Heart right ventricle (tissue), 16 donors: ENCODE results near the gene SH2D3C. TPM values are rescaled to one million over a fixed set of nuclear protein-coding genes. Genes with fewer than 3 reads are reported as not detected.
A peak's percentile ranks its signal among the peaks of the same experiment; 100 is the strongest.

Source experiments
- ATAC-seq, 8 donors: fragments of 200-7000 bp; cut with Tn5 transposase; one replicate each; pipeline ENCODE4 v1.9.1; 2020; ENCODE audit warnings: mild to moderate bottlenecking in 8 of 8, moderate library complexity in 8 of 8, moderate number of reproducible peaks in 1 of 8
- DNase-seq, 2 donors: peaks; one replicate each; pipeline ENCODE4 v3.0.0-alpha.2; 2020
- H3K27ac ChIP-seq, 10 donors: fragments of 200-600 bp; sonication (generic) in 2 of 10; one replicate each; pipeline versions ENCODE4 v1.5.0 to v1.8.0; 2020 to 2022; ENCODE audit warnings: mild to moderate bottlenecking in 3 of 10
- H3K27me3 ChIP-seq, 7 donors: fragments of 200-600 bp; one replicate each; pipeline ENCODE4 v1.8.0; 2021 to 2022; ENCODE audit warnings: mild to moderate bottlenecking in 2 of 7
- H3K36me3 ChIP-seq, 9 donors: fragments of 200-600 bp; sonication (generic) in 1 of 9; one replicate each; pipeline versions ENCODE4 v1.5.0 to v1.8.0; 2020 to 2022; ENCODE audit warnings: mild to moderate bottlenecking in 2 of 9
- H3K4me1 ChIP-seq, 9 donors: fragments of 200-600 bp; sonication (generic) in 1 of 9; one replicate each; pipeline versions ENCODE4 v1.5.0 to v1.8.0; 2020 to 2022; ENCODE audit warnings: mild to moderate bottlenecking in 4 of 9
- H3K4me3 ChIP-seq, 10 donors: fragments of 200-600 bp; sonication (generic) in 2 of 10; one replicate each; pipeline versions ENCODE4 v1.5.0 to v1.8.0; 2020 to 2022; ENCODE audit warnings: mild to moderate bottlenecking in 7 of 10, moderate library complexity in 2 of 10
- H3K9me3 ChIP-seq, 11 donors: fragments of 200-600 bp in 10 of 11; sonication (generic) in 2 of 11; one replicate each; pipeline versions ENCODE4 v1.5.0 to v1.8.0; 2013 to 2022; ENCODE audit warnings: mild to moderate bottlenecking in 2 of 11, control low read depth in 1 of 11, moderate library complexity in 1 of 11
- WGBS, 2 donors: extraction: QIAGEN DNeasy Blood & Tissue Kit; methylation state at CpG; one replicate each; pipeline ENCODE4 v1.1.7; 2013; ENCODE audit warnings: inconsistent platforms in 1 of 2; 5-methylcytosine and 5-hydroxymethylcytosine counted together
- intact Hi-C, 10 donors: fragments of 100-400 bp; cut with DNase I; formaldehyde crosslinking; loops; one replicate each; pipeline versions ENCODE4 v1.11.1 to v1.14.2; 2022
- polyA plus RNA-seq, 2 donors: library from polyadenylated mRNA; stranded (reverse); fragments of 200-250 nt; gene quantifications; one replicate each; pipeline ENCODE4 v1.2.3, GENCODE V29; 2013
- total RNA-seq, 10 donors: library from RNA; stranded (reverse); fragmentation: NEBNext Ultra II Directional in 3 of 10; extraction: Animal tissue kit (Norgen Biotek cat#: 25700) in 3 of 10; gene quantifications; one replicate each; pipeline versions ENCODE4 v1.2.1 to v1.2.4, GENCODE V29; 2021 to 2023
- TF ChIP-seq, protein P1 (sequence below), 9 donors: fragments of 200-600 bp; sonication (generic) in 2 of 9; IDR thresholded peaks; one replicate each; pipeline versions ENCODE4 v1.5.0 to v1.8.0; 2021 to 2022; ENCODE audit warnings: antibody characterized with exemption in 9 of 9, mild to moderate bottlenecking in 5 of 9, moderate library complexity in 1 of 9
- donor health status: Arrhythmogenic right ventricular cardiomyopathy.
- donor health status: ischemic (EF 13 %, LVEDD 7.1; RV severe dilation, severe dysfunction).
- donor health status: healthy with polysubstance abuse.
- donor health status: DM: no; HTN: yes; CAD: no.
- donor health status: DM: no; HTN: no; CAD: no.
- donor health status: ischemic (EF 25% LVEDD 6.9; RV normal size, moderate dysfunction).
- donor health status: ischemic (EF 25% LVEDD 5.7; RV mildly dilated, moderate dysfunction).
- donor health status: healthy.
- donor health status: DM: yes; HTN: yes; CAD: no.
- donor health status: Ischemic cardiomyopathy.
- donor health status: ischemic (EF 35%, LVEDD 5.7; RV mildly dilated, moderate dysfunction).
- donor health status: nonischemic (EF 11% LVEDD 7.7; RV severe dilation, severe dysfunction).
- donor health status: DM: yes; HTN: yes; CAD: no.
- donor health status: PGD.
- donor health status: ischemic (EF 29% LVEDD 5.4; RV normal size, mild dysfunction).
- donor health status: nonischemic (EF 23%, LVEDD 6.1; RV moderate dilation, normal function).

SH2D3C gene
- total and polyA plus RNA-seq, 12 donors: 10.9 to 36.7 (median 18.8) TPM

DNA sequence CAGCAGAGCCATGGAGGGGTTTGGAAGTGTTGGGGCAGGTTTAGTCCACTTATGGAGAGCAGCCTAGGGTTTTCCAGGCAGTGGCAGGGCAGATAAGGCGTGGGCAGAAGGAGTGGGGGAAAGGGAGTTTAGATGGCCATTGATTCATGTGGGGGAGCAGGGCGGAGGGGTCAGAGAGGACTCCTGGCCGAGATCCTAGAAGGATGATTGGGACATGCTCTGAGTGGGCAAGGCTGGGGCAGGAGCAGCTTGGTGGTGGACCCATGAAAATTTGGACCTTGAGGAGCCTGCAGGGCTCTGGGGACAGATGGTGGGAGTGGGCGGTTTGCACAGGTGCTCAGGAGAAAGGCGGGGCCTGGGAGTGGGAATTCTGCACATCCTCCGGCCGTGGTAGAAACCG is 25.3 kb downstream of the SH2D3C start:
- WGBS, 2 donors: 72 to 82% methylated on average over 8 of the region's 8 CpGs
- TF ChIP-seq, protein P1, sequence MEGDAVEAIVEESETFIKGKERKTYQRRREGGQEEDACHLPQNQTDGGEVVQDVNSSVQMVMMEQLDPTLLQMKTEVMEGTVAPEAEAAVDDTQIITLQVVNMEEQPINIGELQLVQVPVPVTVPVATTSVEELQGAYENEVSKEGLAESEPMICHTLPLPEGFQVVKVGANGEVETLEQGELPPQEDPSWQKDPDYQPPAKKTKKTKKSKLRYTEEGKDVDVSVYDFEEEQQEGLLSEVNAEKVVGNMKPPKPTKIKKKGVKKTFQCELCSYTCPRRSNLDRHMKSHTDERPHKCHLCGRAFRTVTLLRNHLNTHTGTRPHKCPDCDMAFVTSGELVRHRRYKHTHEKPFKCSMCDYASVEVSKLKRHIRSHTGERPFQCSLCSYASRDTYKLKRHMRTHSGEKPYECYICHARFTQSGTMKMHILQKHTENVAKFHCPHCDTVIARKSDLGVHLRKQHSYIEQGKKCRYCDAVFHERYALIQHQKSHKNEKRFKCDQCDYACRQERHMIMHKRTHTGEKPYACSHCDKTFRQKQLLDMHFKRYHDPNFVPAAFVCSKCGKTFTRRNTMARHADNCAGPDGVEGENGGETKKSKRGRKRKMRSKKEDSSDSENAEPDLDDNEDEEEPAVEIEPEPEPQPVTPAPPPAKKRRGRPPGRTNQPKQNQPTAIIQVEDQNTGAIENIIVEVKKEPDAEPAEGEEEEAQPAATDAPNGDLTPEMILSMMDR (IDR thresholded peaks at IDR 0.05): no peak
- DNase-seq: no peak
- peaks cover 0 to 74% (median 28%) of the 10 kb centered on the region in 9 donors for H3K36me3 ChIP-seq
- peak overlapping the region in 2 of 10 donors; percentile 80 to 84 for H3K27ac ChIP-seq
- H3K9me3 ChIP-seq: no peaks in the 10 kb centered on the region
- peaks cover 0 to 40% (median 27%) of the 10 kb centered on the region in 7 donors for H3K27me3 ChIP-seq
- ATAC-seq: no peak
- intact Hi-C loops: no loop called here
- H3K4me3 ChIP-seq: no peak overlapping the region
- peaks cover 5 to 64% (median 17%) of the 10 kb centered on the region in 9 donors for H3K4me1 ChIP-seq

DNA sequence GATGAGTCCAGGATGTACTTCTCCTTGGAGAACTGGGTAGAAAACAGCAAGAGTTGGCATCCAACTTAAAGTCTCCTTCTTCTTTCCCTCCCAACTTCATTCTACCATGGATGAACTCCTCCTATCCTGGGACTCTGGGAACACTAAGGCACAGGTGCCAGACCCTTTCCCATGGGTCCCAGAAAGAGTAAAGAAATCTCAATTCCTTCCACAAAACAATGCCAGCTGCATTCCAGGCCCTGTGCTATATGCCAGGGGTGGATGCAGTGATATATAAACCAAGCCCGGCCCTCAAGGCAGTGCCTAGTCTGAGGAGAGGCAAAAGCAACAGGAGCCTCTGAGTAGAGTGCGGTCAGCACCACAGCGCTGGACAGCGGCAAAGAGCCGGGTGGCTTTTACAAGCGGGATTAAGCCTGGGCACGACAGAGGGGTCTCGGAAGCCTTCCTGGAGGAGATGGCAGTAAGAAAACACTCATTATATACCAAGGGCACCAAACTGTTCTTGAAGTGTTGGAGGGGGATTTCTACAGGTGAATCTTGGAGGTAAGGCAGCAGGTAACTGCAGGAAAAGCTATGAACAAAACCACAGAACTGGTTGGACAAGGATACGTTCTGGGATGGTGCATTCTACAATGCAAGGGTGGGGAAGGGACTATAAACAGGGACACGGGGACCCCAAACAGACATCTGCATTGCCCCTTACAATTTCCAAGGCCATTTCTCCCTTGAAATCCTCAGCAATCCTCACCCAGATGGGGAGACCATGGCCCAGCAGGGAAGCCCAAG is 27.0 kb downstream of the SH2D3C start:
- H3K4me1 ChIP-seq: peaks cover 5 to 48% (median 12%) of the 10 kb centered on the region in 9 donors
- no peak overlapping the region for H3K4me3 ChIP-seq
- DNase-seq (no peak), ATAC-seq (peak in 3 of 8 donors; percentile 33 to 48 (median 35))
- H3K9me3 ChIP-seq: no peaks in the 10 kb centered on the region
- peak overlapping the region in 1 of 10 donors; percentile 22 for H3K27ac ChIP-seq
- peaks cover 0 to 32% (median 27%) of the 10 kb centered on the region in 7 donors for H3K27me3 ChIP-seq
- 35 to 37% methylated on average over 10 of the region's 10 CpGs for WGBS, 2 donors
- intact Hi-C loops: no loop called here
- TF ChIP-seq, protein P1 (IDR thresholded peaks at IDR 0.05): no peak
- peaks cover 0 to 81% (median 28%) of the 10 kb centered on the region in 9 donors for H3K36me3 ChIP-seq

DNA sequence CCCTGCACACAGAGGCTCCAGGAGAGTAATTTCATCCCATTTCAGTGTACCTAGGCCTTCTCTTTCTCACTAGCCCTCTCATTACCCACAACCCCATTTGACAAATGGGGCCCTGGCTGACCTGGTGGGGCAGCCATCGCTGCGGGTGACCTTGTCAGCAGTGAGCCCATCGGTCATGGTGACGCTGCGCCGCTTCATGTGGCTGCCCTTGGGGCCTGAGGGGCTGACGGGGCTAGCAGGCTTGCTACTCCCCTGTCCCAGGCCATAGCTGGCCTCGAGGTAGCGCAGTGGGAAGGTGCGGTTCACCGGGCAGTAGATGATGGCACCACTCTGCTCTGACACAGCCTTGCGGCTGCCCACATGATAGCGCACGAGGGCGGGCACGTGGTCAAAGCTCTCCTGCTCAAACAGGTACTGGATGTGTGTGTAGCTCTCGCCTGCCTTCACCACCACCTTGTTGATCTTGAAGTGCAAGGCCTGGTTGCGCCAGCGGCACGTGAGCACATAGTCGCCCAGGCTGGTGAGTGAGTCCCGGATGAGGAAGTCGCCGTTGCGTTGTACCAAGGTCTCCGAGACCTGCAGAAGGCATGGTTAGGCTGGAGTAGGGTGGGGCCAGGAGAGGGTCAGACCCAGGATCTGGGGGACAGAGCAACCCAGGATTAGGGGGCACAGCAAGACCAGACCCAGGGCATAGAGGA is 29.2 kb downstream of the SH2D3C start:
- no peak for DNase-seq
- Histone ChIP-seq H3K9me3 (no peaks in the 10 kb centered on the region), H3K4me3 (no peak overlapping the region), H3K27ac (no peak overlapping the region), H3K4me1 (peaks cover 0 to 29% (median 3%) of the 10 kb centered on the region in 9 donors), H3K27me3 (peaks cover 0 to 13% (median 6%) of the 10 kb centered on the region in 7 donors), H3K36me3 (peaks cover 0 to 87% (median 28%) of the 10 kb centered on the region in 9 donors)
- ATAC-seq: no peak
- intact Hi-C loops: loop anchor here in 1 of 10 donors (5.0 kb wide), 1 partner anchor 33 kb away; no protein-coding TSS in a partner anchor
- TF ChIP-seq, protein P1 (IDR thresholded peaks at IDR 0.05): no peak
- WGBS, 2 donors: 89 to 93% methylated on average over 26 of the region's 26 CpGs

DNA sequence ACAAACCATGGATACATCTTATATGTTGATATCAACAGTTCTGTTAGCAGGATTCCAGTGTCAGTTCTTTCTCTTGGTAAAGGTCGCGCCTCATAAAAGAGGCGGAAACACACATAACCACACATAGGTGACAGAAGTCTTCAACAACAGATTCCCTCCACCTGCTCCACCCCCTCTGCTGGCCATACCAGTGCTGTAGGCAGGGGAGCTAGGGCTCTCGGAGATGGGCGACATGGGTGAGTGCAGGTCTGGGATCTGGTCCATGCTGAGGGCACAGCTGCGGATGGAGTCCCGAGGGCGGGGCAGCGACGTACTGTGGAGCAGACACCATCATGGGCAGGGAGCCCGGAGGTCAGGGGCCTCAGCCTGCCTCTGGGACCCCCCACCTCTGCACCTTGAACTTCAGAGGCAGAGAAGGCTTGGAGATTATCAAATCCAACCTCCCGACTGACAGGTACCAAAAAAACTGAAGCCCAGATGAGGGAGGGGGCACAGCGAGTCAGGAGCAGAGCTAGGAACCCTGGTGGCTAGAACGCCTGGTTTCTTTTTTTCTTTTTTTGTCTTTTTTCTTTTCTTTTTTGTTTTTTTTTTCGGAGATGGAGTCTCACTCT is 31.4 kb downstream of the SH2D3C start:
- intact Hi-C loops: loop anchor here in 1 of 10 donors (5.0 kb wide), 1 partner anchor 35 kb away; no protein-coding TSS in a partner anchor
- peaks cover 0 to 25% (median 5%) of the 10 kb centered on the region in 9 donors for H3K4me1 ChIP-seq
- no peaks in the 10 kb centered on the region for H3K27me3 ChIP-seq
- WGBS, 2 donors: 73 to 77% methylated on average over 15 of the region's 15 CpGs
- DNase-seq (no peak), ATAC-seq (no peak)
- H3K27ac ChIP-seq: no peak overlapping the region
- H3K9me3 ChIP-seq: no peaks in the 10 kb centered on the region
- H3K36me3 ChIP-seq: peaks cover 0 to 100% (median 28%) of the 10 kb centered on the region in 9 donors
- H3K4me3 ChIP-seq: no peak overlapping the region
- TF ChIP-seq, protein P1 (IDR thresholded peaks at IDR 0.05): peak in 1 of 9 donors; percentile 9
